KG1 (cell line): ENCODE measurements around the gene MRPL30.
"Not testable (repeated sequence)": the region's sequence is repeated elsewhere in the genome, so short reads cannot be mapped to it uniquely, and the experiment has no call there.

Experiments used
- DNase-seq: peaks from one replicate; lab custom pipeline; 2025; lab: John Stamatoyannopoulos, UW

MRPL30 gene

GRCh38 chr2:99180755-99181623 is at the start of gene MRPL30, which contains the start of gene MITD1:
TSS of gene MRPL30 (plus strand) at chr2:99181184. CDS start at chr2:99186204, 5,020 bp downstream.
TSS of gene MITD1 (minus strand) at chr2:99181058. CDS start at chr2:99180981, 77 bp downstream.
- peak; percentile 93 for DNase-seq

- DNase-seq: not testable (repeated sequence)
Observed at GRCh38 chr2:99135044-99135556, 45.9 kb upstream of the MRPL30 start.

GRCh38 chr2:99139003-99139402 is 42.0 kb upstream of the MRPL30 start:
- DNase-seq: no peak

- no peak for DNase-seq
Observed at GRCh38 chr2:99140056-99140859, 40.7 kb upstream of the MRPL30 start.

- no peak for DNase-seq
Observed at GRCh38 chr2:99140860-99141109, 40.2 kb upstream of the MRPL30 start.

GRCh38 chr2:99141110-99142108 is 39.6 kb upstream of the MRPL30 start, which contains the start of gene C2orf15:
TSS of gene C2orf15 (plus strand) at chr2:99141707. CDS start at chr2:99150559, 8,852 bp downstream.
- peak; percentile 70 for DNase-seq

GRCh38 chr2:99150706-99151105 is 30.3 kb upstream of the MRPL30 start:
- DNase-seq: no peak

GRCh38 chr2:99152199-99152895 is 28.6 kb upstream of the MRPL30 start:
- no peak for DNase-seq

- no peak for DNase-seq
Observed at GRCh38 chr2:99153921-99154604, 26.9 kb upstream of the MRPL30 start.

GRCh38 chr2:99154643-99155536 is 26.1 kb upstream of the MRPL30 start, which contains the start of the genes LIPT1 and TSGA10:
TSS of gene LIPT1 (plus strand) at chr2:99154967. CDS start at chr2:99161958, 6,991 bp downstream.
TSS of gene TSGA10 (minus strand) at chr2:99154942. CDS start at chr2:99109439, 45,503 bp downstream.
- DNase-seq: peak; percentile 87

GRCh38 chr2:99156891-99157290 is 24.1 kb upstream of the MRPL30 start:
- DNase-seq: no peak

GRCh38 chr2:99158599-99158998 is 22.4 kb upstream of the MRPL30 start:
- no peak for DNase-seq

- DNase-seq: no peak
Observed at GRCh38 chr2:99159594-99159993, 21.4 kb upstream of the MRPL30 start.

- no peak for DNase-seq
Observed at GRCh38 chr2:99166218-99166617, 14.8 kb upstream of the MRPL30 start.

GRCh38 chr2:99169534-99169933 is 11.4 kb upstream of the MRPL30 start:
- DNase-seq: no peak

GRCh38 chr2:99171377-99172140 is 9.4 kb upstream of the MRPL30 start:
- DNase-seq: no peak

- DNase-seq: no peak
Observed at GRCh38 chr2:99181624-99182000, 628 bp downstream of the MRPL30 start.

GRCh38 chr2:99183025-99183424 is 2.0 kb downstream of the MRPL30 start:
- no peak for DNase-seq
